GM23338 (cell line): Measurements from ENCODE around the gene USP6. TPM values are rescaled to one million over a fixed set of nuclear protein-coding genes. Genes with fewer than 3 reads are reported as not detected.

ENCODE experiments used
- ATAC-seq: fragments of 200-7000 bp; cut with Tn5 transposase; 3 replicates; pipeline ENCODE4 v1.9.1; 2020
- DNase-seq: peaks from one replicate; pipeline ENCODE4 v3.0.0-alpha.2; 2015; ENCODE audit warnings: low spot score
- H2AFZ ChIP-seq: fragments of 200-600 bp; sonication (generic); 2 replicates; pipeline ENCODE4 v1.8.0; 2016; ENCODE audit warnings: antibody characterized with exemption, mild to moderate bottlenecking, moderate library complexity
- H3F3A ChIP-seq: fragments of 200-600 bp; sonication (generic); replicated peaks from 2 replicates; pipeline ENCODE4 v1.8.0; 2017; ENCODE audit warnings: antibody characterized with exemption, mixed run types, low read depth
- H3K27ac ChIP-seq: fragments of 200-600 bp; sonication (generic); 2 replicates; pipeline ENCODE4 v1.6.1; 2016; ENCODE audit warnings: low read depth
- H3K27me3 ChIP-seq: fragments of 200-600 bp; sonication (generic); 2 replicates; pipeline ENCODE4 v1.8.0; 2016; ENCODE audit warnings: mild to moderate bottlenecking, mixed run types, moderate library complexity; ENCODE audit not compliant: insufficient read depth
- H3K36me3 ChIP-seq: fragments of 200-600 bp; sonication (generic); 2 replicates; pipeline ENCODE4 v1.8.0; 2016; ENCODE audit warnings: mild to moderate bottlenecking; ENCODE audit not compliant: insufficient read depth
- H3K4me1 ChIP-seq: fragments of 200-600 bp; sonication (generic); 2 replicates; pipeline ENCODE4 v1.8.0; 2016; ENCODE audit warnings: mild to moderate bottlenecking, moderate library complexity; ENCODE audit not compliant: insufficient read depth
- H3K4me2 ChIP-seq: fragments of 200-600 bp; sonication (generic); 2 replicates; pipeline ENCODE4 v1.7.1; 2017; ENCODE audit warnings: mixed run types
- H3K4me3 ChIP-seq: fragments of 200-600 bp; sonication (generic); 2 replicates; pipeline ENCODE4 v1.6.1; 2016; ENCODE audit warnings: mixed run types
- H3K79me2 ChIP-seq: fragments of 200-600 bp; sonication (generic); replicated peaks from 2 replicates; pipeline ENCODE4 v1.8.0; 2017; ENCODE audit warnings: mild to moderate bottlenecking; ENCODE audit not compliant: insufficient read depth
- H3K9me2 ChIP-seq: fragments of 200-600 bp; sonication (generic); 2 replicates; pipeline ENCODE4 v1.8.0; 2017; ENCODE audit not compliant: insufficient read depth
- H4K20me1 ChIP-seq: fragments of 200-600 bp; sonication (generic); replicated peaks from 2 replicates; pipeline ENCODE4 v1.8.0; 2017; ENCODE audit warnings: mild to moderate bottlenecking; ENCODE audit not compliant: insufficient read depth
- H3K27ac Mint-ChIP-seq: 2 replicates; pipeline ENCODE4 v1.8.0; 2020; ENCODE audit warnings: inconsistent platforms, mild to moderate bottlenecking, moderate library complexity, mixed read lengths
- H3K27me3 Mint-ChIP-seq: 3 replicates; pipeline ENCODE4 v1.8.0; 2022; ENCODE audit warnings: low read depth, mild to moderate bottlenecking, moderate library complexity, mixed read lengths, inconsistent platforms; ENCODE audit not compliant: insufficient read depth, poor library complexity
- H3K36me3 Mint-ChIP-seq: 3 replicates; pipeline ENCODE4 v1.8.0; 2021; ENCODE audit warnings: low read depth, mild to moderate bottlenecking, inconsistent platforms, moderate library complexity, mixed read lengths
- H3K4me1 Mint-ChIP-seq: 3 replicates; pipeline ENCODE4 v1.8.0; 2020; ENCODE audit warnings: mild to moderate bottlenecking, inconsistent platforms, mixed read lengths
- H3K4me3 Mint-ChIP-seq: 3 replicates; pipeline ENCODE4 v1.8.0; 2021; ENCODE audit warnings: moderate library complexity, mild to moderate bottlenecking, inconsistent platforms, mixed read lengths
- H3K9me3 Mint-ChIP-seq: 3 replicates; pipeline ENCODE4 v1.8.0; 2020; ENCODE audit warnings: moderate library complexity, mild to moderate bottlenecking, inconsistent platforms, mixed read lengths
- CREB1 ChIP-seq: fragments of 250-450 bp; sonication (Bioruptor Pico); IDR thresholded peaks from 2 replicates; pipeline ENCODE4 v1.5.0; 2020; ENCODE audit warnings: low read depth, mild to moderate bottlenecking, moderate library complexity
- CTCF ChIP-seq, 2 experiments: fragments of 200-600 bp in 1 of 2; sonication (generic) in 1 of 2; conservative IDR thresholded peaks; 2 replicates each; pipeline versions ENCODE4 v1.5.1 to v1.6.1; 2016 to 2017; ENCODE audit warnings: antibody characterized with exemption in 2 of 2, low read depth in 2 of 2, mild to moderate bottlenecking in 2 of 2, moderate library complexity in 1 of 2
- EZH2 ChIP-seq: fragments of 200-600 bp; sonication (generic); IDR thresholded peaks from one replicate; pipeline ENCODE4 v1.8.0; 2017; ENCODE audit warnings: antibody characterized with exemption, mild to moderate bottlenecking, low read depth; ENCODE audit not compliant: unreplicated experiment
- EZH2phosphoT487 ChIP-seq: fragments of 200-600 bp; sonication (generic); IDR thresholded peaks from one replicate; pipeline ENCODE4 v1.8.1; 2018; ENCODE audit warnings: antibody characterized with exemption; ENCODE audit not compliant: unreplicated experiment
- JUNB ChIP-seq: IDR thresholded peaks from one replicate; pipeline ENCODE4 v1.6.1; 2016; ENCODE audit warnings: antibody characterized with exemption; ENCODE audit not compliant: unreplicated experiment
- NANOG ChIP-seq: IDR thresholded peaks from 2 replicates; pipeline ENCODE4 v1.6.1; 2016; ENCODE audit warnings: antibody characterized with exemption, borderline replicate concordance
- POLR2AphosphoS5 ChIP-seq: IDR thresholded peaks from 2 replicates; pipeline ENCODE4 v1.6.1; 2016; ENCODE audit warnings: antibody characterized with exemption, low read depth
- STAT1 ChIP-seq: IDR thresholded peaks from one replicate; pipeline ENCODE4 v1.6.1; 2016; ENCODE audit warnings: antibody characterized with exemption; ENCODE audit not compliant: unreplicated experiment
- ZNF114 ChIP-seq: fragments of 250-450 bp; sonication (Bioruptor Pico); IDR thresholded peaks from 2 replicates; pipeline ENCODE4 v1.5.0; 2020; ENCODE audit warnings: mild to moderate bottlenecking, moderate library complexity
- ZNF331 ChIP-seq: fragments of 250-450 bp; sonication (Bioruptor Pico); IDR thresholded peaks from 2 replicates; pipeline ENCODE4 v1.5.0; 2020; ENCODE audit warnings: low read depth, mild to moderate bottlenecking, moderate library complexity
- ZNF462 ChIP-seq: fragments of 250-450 bp; sonication (Bioruptor Pico); IDR thresholded peaks from 2 replicates; pipeline ENCODE4 v1.5.0; 2020; ENCODE audit warnings: mild to moderate bottlenecking, moderate library complexity
- polyA plus RNA-seq: library from polyadenylated mRNA; unstranded; fragments of >200 nt; fragmentation: Nextera tagmentation; extraction: Ambion mirVana; gene quantifications from 2 replicates; pipeline ENCODE4 v1.2.1, GENCODE V29; 2016
- total RNA-seq: library from RNA; depleted of rRNA; stranded (reverse); fragments of >200 nt; shearing (Covaris generic); gene quantifications from 2 replicates; pipeline ENCODE4 v1.2.3, GENCODE V29; 2014
- TF ChIP-seq, protein P1 (sequence below): IDR thresholded peaks from one replicate; pipeline ENCODE4 v1.6.1; 2018; ENCODE audit warnings: antibody characterized with exemption; ENCODE audit not compliant: unreplicated experiment
- TF ChIP-seq, protein P2 (sequence below): IDR thresholded peaks from 2 replicates; pipeline ENCODE4 v1.6.1; 2016; ENCODE audit warnings: antibody characterized with exemption

The USP6 gene
- total and polyA plus RNA-seq, 2 experiments from 2014 or later, result 0.94 to 1.3 TPM

GRCh38 chr17:5179003-5179402, 63.2 kb downstream of the USP6 start:
- H4K20me1 ChIP-seq, result no peaks in the 10 kb centered on the region
- no peak overlapping the region for H3K27ac ChIP-seq
- Mint-ChIP-seq H3K27ac (no peak overlapping the region), H3K27me3 (peaks cover 39% of the 10 kb centered on the region), H3K4me3 (no peak overlapping the region), H3K4me1 (no peaks in the 10 kb centered on the region), H3K36me3 (peaks cover 96% of the 10 kb centered on the region), H3K9me3 (peaks cover 92% of the 10 kb centered on the region)
- ATAC-seq, result no peak
- peaks cover 32% of the 10 kb centered on the region for H3F3A ChIP-seq
- TF ChIP-seq, protein P1, sequence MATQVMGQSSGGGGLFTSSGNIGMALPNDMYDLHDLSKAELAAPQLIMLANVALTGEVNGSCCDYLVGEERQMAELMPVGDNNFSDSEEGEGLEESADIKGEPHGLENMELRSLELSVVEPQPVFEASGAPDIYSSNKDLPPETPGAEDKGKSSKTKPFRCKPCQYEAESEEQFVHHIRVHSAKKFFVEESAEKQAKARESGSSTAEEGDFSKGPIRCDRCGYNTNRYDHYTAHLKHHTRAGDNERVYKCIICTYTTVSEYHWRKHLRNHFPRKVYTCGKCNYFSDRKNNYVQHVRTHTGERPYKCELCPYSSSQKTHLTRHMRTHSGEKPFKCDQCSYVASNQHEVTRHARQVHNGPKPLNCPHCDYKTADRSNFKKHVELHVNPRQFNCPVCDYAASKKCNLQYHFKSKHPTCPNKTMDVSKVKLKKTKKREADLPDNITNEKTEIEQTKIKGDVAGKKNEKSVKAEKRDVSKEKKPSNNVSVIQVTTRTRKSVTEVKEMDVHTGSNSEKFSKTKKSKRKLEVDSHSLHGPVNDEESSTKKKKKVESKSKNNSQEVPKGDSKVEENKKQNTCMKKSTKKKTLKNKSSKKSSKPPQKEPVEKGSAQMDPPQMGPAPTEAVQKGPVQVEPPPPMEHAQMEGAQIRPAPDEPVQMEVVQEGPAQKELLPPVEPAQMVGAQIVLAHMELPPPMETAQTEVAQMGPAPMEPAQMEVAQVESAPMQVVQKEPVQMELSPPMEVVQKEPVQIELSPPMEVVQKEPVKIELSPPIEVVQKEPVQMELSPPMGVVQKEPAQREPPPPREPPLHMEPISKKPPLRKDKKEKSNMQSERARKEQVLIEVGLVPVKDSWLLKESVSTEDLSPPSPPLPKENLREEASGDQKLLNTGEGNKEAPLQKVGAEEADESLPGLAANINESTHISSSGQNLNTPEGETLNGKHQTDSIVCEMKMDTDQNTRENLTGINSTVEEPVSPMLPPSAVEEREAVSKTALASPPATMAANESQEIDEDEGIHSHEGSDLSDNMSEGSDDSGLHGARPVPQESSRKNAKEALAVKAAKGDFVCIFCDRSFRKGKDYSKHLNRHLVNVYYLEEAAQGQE, result no peak
- TF ChIP-seq CREB1 (CRISPR knock-in tag) (no peak), POLR2AphosphoS5 (no peak), ZNF462 (CRISPR knock-in tag) (no peak), NANOG (no peak), ZNF331 (CRISPR knock-in tag) (no peak), EZH2 (no peak), EZH2phosphoT487 (no peak), CTCF (conservative IDR thresholded peaks at IDR 0.05; ENCODE audit: low read depth in 2 of 2) (no peak), ZNF114 (no peak), STAT1 (no peak), JUNB (no peak)
- TF ChIP-seq, protein P2, sequence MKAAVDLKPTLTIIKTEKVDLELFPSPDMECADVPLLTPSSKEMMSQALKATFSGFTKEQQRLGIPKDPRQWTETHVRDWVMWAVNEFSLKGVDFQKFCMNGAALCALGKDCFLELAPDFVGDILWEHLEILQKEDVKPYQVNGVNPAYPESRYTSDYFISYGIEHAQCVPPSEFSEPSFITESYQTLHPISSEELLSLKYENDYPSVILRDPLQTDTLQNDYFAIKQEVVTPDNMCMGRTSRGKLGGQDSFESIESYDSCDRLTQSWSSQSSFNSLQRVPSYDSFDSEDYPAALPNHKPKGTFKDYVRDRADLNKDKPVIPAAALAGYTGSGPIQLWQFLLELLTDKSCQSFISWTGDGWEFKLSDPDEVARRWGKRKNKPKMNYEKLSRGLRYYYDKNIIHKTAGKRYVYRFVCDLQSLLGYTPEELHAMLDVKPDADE, result no peak
- no peaks in the 10 kb centered on the region for H3K4me1 ChIP-seq
- H3K4me3 ChIP-seq, result no peak overlapping the region
- H3K9me2 ChIP-seq, result no peaks in the 10 kb centered on the region
- DNase-seq, result no peak
- H3K79me2 ChIP-seq, result no peaks in the 10 kb centered on the region
- H3K36me3 ChIP-seq, result peaks cover 47% of the 10 kb centered on the region
- no peak overlapping the region for H3K4me2 ChIP-seq
- peaks cover 5% of the 10 kb centered on the region; the same call in 1 of the 2 replicates for H3K27me3 ChIP-seq
- no peak overlapping the region for H2AFZ ChIP-seq
